HCT116 (cell line): Measurements from ENCODE around the gene OXT.

Source experiments
- CEBPB ChIP-seq: IDR thresholded peaks from 2 replicates; pipeline ENCODE4 v1.6.1; 2012; ENCODE audit warnings: low read depth
- CTCF ChIP-seq, 3 experiments: fragments of 200-600 bp in 1 of 3; sonication (generic) in 1 of 3; IDR thresholded peaks in 2 of 3; conservative IDR thresholded peaks in 1 of 3; 2 replicates each; pipeline ENCODE4 v1.5.1; 2012 to 2017; ENCODE audit warnings: low read depth in 2 of 3, low read length in 2 of 3, antibody characterized with exemption in 1 of 3, borderline replicate concordance in 1 of 3, control low read depth in 1 of 3, mild to moderate bottlenecking in 1 of 3, mixed read lengths in 1 of 3, mixed run types in 1 of 3, moderate library complexity in 1 of 3; ENCODE audit not compliant: insufficient read depth in 1 of 3
- ELF1 ChIP-seq: IDR thresholded peaks from 2 replicates; pipeline ENCODE4 v1.6.1; 2012; ENCODE audit warnings: low read depth, borderline replicate concordance
- EZH2 ChIP-seq: fragments of 200-600 bp; sonication (generic); IDR thresholded peaks from 2 replicates; pipeline ENCODE4 v1.6.1; 2017; ENCODE audit warnings: antibody characterized with exemption, mixed run types
- EZH2phosphoT487 ChIP-seq: fragments of 200-600 bp; IDR thresholded peaks from 2 replicates; pipeline ENCODE4 v1.6.1; 2018; ENCODE audit warnings: antibody characterized with exemption, borderline replicate concordance
- MAX ChIP-seq: IDR thresholded peaks from 2 replicates; pipeline ENCODE4 v1.6.1; 2012
- POLR2A ChIP-seq: IDR thresholded peaks from 2 replicates; pipeline ENCODE4 v1.7.0; 2011; ENCODE audit warnings: borderline replicate concordance; ENCODE audit not compliant: insufficient read depth, insufficient read length; ENCODE audit errors: extremely low read depth
- POLR2AphosphoS5 ChIP-seq: IDR thresholded peaks from 2 replicates; pipeline ENCODE4 v1.6.1; 2011; ENCODE audit warnings: mild to moderate bottlenecking, low read depth, low read length, moderate library complexity
- SIN3A ChIP-seq: IDR thresholded peaks from 2 replicates; pipeline ENCODE4 v1.6.1; 2012; ENCODE audit warnings: low read depth
- YY1 ChIP-seq: IDR thresholded peaks from 2 replicates; pipeline ENCODE4 v1.6.1; 2011; ENCODE audit warnings: low read length, low read depth, moderate library complexity, mild to moderate bottlenecking; ENCODE audit not compliant: insufficient replicate concordance; ENCODE audit errors: extremely low read depth
- ZBTB33 ChIP-seq: IDR thresholded peaks from 2 replicates; pipeline ENCODE4 v1.6.1; 2011; ENCODE audit warnings: mild to moderate bottlenecking, low read length, moderate library complexity; ENCODE audit not compliant: insufficient replicate concordance; ENCODE audit errors: extremely low read depth
- ZFX ChIP-seq: fragments of 450-650 bp; IDR thresholded peaks from 2 replicates; pipeline ENCODE4 v1.6.1; 2017
- ZNF274 ChIP-seq: fragments of 200-500 bp; sonication (Bioruptor generic); IDR thresholded peaks from 2 replicates; pipeline ENCODE4 v1.6.1; 2014; ENCODE audit warnings: mild to moderate bottlenecking, low read depth, low read length, inconsistent platforms

GRCh38 chr20:3072530-3073250 lies 1.3 kb downstream of the OXT start:
- TF ChIP-seq CEBPB, result no peak
- TF ChIP-seq SIN3A, result no peak
- no peak for TF ChIP-seq CTCF (IDR thresholded peaks at IDR 0.05 in 2 of 3, conservative IDR thresholded peaks at IDR 0.05 in 1 of 3; ENCODE audit: borderline replicate concordance in 1 of 3, insufficient read depth in 1 of 3, low read depth in 2 of 3, low read length in 2 of 3)
- TF ChIP-seq EZH2, result no peak
- TF ChIP-seq POLR2A, result no peak
- no peak for TF ChIP-seq ELF1
- TF ChIP-seq ZBTB33, result no peak
- no peak for TF ChIP-seq POLR2AphosphoS5
- no peak for TF ChIP-seq YY1
- no peak for TF ChIP-seq ZFX
- TF ChIP-seq ZNF274, result no peak
- TF ChIP-seq MAX, result no peak
- TF ChIP-seq EZH2phosphoT487, result no peak
